Stomach (tissue), 4 donors: Measurements from ENCODE around the gene GLYR1.

Source experiments
- CTCF ChIP-seq, 7 experiments: fragments of 450-650 bp in 4 of 7; fragments of 200-600 bp in 3 of 7; sonication (generic) in 3 of 7; IDR thresholded peaks; one replicate each; pipeline ENCODE4 v1.5.1; 2016 to 2019; ENCODE audit warnings: antibody characterized with exemption in 7 of 7, control low read depth in 2 of 7, mild to moderate bottlenecking in 1 of 7
- POLR2A ChIP-seq, 4 donors: fragments of 450-650 bp; IDR thresholded peaks; one replicate each; pipeline ENCODE4 v1.6.1; 2016; ENCODE audit warnings: antibody characterized with exemption in 4 of 4, control low read depth in 2 of 4, mild to moderate bottlenecking in 1 of 4, moderate library complexity in 1 of 4

GRCh38 chr16:4882000-4882632 is 35.0 kb upstream of the GLYR1 start:
- TF ChIP-seq CTCF (IDR thresholded peaks at IDR 0.05) (no peak), POLR2A (IDR thresholded peaks at IDR 0.05) (no peak)
